ENCODE data around the gene SAE1.

- TF ChIP-seq CTCF (IDR thresholded peaks at IDR 0.05; ENCODE audit: poor library complexity) = no peak
- TF ChIP-seq EZH2 (IDR thresholded peaks at IDR 0.05; ENCODE audit: borderline replicate concordance) = no peak
Observed at GRCh38 chr19:47183601-47184000, 53.0 kb downstream of the SAE1 start.

Data from hepatocyte (in vitro differentiated cells).